ENCODE measurements around the gene TNFAIP8. TPM values are rescaled to one million over a fixed set of nuclear protein-coding genes. Genes with fewer than 3 reads are reported as not detected.

Gene TNFAIP8
- total and polyA plus RNA-seq, 9 of the 15 experiments (the other 6 are each of a cell fraction or from before 2014, with no cell fraction given), result 29.9 to 52.2 (median 44.8) TPM

- TF ChIP-seq TFE3 (CRISPR knock-in tag; IDR thresholded peaks at IDR 0.05), result no peak
- TF ChIP-seq GATAD2B (IDR thresholded peaks at IDR 0.05; ENCODE audit: borderline replicate concordance), result no peak
- no peak for TF ChIP-seq FOXP1 (CRISPR knock-in tag; IDR thresholded peaks at IDR 0.05)
- no peak for TF ChIP-seq AFF1 (IDR thresholded peaks at IDR 0.05; ENCODE audit: low read depth in 1 of 2, partially characterized antibody in 2 of 2)
Measured at GRCh38 chr5:119313197-119313596, 42.6 kb upstream of the TNFAIP8 start (continued).
